Fibroblast of skin of right biceps (primary cell): ENCODE results near the gene ATXN1.

Experiments used
- DNase-seq: peaks from one replicate; pipeline ENCODE4 v3.0.0-alpha.2; 2013

ATXN1 gene

DNA sequence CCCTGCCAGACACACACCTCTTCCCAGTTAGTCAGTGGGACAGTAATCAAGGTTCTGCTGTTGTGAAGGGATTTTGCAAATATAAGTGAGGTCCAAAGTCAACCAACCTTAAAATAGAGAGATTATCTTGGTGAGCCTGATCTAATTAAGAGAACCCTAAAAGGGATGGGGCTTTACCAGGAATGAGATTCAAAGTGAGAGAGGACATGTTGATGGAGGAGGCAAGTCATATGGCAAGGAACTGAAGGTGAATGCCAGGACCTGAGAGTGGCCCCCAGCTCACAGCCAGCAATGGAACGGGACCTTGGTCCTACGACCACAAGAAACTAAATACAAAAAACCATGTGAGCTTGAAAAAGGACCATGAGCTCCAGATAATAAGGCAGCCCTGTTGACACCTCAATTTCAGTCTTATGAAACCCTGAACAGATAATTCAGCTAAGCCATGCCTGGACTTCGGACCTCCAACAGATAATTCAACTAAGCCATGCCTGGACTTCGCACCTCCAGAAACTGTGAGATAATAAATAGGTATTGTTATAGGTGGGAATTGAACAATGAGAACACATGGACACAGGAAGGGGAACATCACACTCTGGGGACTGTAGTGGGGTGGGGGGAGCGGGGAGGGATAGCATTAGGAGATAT lies 269.5 kb downstream of the ATXN1 start:
- no peak for DNase-seq

DNA sequence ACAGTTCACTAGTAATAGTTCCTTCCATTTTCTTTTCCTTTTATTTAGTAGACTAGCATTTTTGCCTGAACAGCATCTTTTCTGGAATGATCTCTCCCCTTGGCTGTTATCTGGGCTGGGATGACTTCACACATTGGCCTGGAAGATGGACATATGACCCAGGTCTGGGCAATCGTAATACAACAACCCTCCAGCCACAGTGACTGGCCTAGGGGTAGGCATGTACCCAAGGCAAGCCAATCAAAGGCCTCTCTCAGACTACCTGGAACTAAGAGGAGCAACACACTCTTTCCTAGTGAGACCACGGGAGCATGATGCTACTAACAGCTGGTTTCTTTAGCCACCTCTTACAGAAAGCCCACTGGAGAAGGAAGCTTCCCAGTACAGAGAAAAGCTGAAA lies 270.6 kb downstream of the ATXN1 start:
- DNase-seq, result no peak

DNA sequence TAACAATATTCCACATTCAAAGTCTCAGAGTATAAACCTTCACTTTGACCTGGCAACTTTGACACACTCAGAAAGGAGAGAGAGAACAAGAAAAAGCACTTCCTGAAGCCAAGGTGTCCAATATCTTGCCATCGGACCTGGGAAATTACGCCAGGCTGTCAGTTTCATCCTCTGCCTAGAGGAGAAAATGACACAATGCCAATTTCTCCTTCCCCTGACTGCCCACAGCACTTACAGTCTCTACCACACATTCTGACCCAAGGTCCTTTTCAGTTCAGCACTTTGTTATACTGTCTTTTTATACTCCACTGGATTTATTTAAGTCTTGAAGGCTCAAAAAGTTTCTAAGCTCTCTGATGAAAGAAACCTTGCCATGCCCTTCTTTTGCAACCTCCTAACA lies 272.4 kb downstream of the ATXN1 start:
- DNase-seq, result no peak

- no peak for DNase-seq
Observed at GRCh38 chr6:16487996-16488674, 273.1 kb downstream of the ATXN1 start.

GRCh38 chr6:16486661-16487060 lies 274.6 kb downstream of the ATXN1 start:
- no peak for DNase-seq

- no peak for DNase-seq
Observed at GRCh38 chr6:16483315-16483875, 277.9 kb downstream of the ATXN1 start.

GRCh38 chr6:16482702-16483314 lies 278.5 kb downstream of the ATXN1 start:
- no peak for DNase-seq

DNA sequence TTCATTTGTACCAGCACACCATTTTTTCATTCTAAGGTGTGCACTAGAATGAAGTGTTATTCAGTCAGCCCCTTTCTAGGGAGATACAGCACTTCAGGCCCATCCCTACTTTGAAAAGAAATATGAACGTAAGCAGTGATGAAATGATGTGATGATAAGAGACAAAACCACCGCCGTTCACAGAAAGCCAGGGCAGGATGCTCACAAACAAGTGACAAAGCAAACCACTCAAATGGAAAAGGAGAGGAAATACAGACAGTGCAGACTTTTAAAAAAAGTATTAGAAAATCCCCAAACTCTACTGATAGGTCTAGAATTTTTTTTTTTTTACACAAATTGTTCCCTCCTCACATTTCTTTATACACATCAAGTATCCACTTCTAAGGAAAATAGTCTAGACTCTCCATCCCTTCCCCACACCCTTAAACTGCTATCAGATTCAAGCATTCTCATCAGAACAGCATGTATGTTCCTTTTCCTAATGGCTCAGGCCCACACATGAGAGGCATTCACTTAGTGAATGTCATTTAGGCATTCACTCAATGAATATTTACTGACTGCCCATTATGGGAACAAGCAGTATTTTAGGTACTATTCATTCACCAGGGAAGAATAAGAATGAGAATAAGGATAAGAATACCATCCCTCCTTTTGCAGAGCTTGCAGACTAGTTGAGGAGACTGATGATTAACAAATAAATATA lies 279.4 kb downstream of the ATXN1 start:
- DNase-seq, result no peak

DNA sequence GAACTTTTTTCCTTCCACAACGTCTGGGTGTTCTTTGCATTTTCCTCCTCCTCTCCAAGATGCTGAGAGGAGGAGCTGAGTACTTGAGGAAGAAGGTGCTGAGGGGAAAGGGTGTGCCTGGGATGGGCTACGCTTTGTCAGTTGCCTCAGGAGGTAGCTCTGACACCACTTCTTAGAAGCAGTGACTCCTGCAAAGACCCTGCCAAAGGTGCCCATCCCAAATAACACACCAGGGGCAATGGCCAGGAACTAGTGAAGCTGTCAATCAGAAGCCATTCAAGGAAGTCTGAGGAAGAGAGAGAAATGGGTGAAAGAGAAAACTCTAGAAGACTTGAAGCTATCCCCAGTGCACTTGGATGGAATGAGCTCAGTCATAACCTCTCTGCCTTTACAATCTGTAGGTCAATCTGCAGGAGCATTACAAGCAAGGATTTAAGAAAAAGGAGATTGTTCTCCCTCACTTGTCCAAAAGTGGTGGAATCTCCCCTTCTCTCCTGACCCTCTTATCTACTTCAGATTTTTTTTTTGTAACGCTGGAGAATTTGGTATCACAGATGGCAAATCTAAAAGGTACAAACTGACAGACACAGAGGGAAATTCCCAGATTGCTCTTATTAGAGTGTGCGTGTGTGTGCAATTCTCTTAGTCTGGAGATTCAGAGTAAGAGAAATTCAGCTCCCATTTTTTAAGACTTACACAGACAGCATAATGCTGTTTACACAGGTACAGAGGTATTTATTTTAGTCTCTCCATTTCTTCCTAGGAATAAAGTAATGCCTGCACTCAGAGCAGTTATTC lies 280.3 kb downstream of the ATXN1 start:
- no peak for DNase-seq

DNA sequence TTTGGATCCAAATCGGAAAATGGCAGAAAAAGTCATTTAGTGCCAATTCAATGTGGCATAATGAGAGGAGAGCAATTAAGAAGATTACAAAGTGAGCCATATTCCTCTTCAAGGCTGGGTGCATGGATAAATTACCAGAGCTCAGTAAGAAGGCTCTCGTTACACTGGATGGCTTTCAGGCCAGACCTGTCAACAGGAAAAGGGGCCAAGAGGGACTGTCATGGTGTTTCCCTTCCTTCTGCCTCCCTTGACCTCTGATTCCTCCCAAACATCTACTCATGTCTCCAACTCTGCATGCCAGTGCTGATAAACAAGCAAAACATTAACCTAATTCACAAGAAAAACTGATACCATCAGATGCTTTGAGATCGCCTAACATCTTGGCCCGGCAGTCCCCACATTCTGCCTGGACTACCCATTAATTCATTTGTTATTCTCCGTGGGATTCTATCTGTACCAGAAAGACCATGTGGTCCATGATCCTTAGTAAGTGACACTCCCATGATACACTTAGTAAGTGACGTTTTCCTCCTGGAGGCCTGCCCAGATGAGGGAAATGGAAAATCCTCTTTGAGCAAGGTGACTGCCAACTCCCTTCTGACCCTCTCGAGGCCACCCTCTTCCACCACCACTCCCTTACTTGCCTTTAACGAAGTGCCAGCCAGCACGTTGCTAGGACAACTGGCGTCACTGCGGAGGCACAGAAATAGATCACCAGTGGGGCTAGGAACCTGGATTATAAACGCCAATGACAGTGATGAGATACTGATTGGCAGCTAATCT lies 283.7 kb downstream of the ATXN1 start:
- DNase-seq, result no peak

DNA sequence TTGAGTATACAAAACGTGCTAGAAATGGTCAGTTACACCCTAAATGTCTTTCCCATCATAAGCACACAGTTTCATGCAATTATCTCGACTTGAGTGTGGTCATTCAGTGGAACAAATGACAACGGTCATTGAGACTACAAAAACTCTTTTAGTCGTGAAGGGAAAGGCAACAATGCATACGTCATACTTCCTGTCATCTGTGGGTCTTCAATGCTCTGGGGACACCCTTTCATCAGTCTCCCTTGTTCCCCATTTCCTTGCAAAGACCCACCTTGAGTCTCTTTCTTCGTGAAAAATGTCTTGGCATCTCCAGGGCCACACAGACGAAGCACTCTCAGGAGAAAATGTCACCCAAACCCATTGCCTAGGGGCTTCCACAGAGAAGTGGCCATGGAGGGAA lies 284.4 kb downstream of the ATXN1 start:
- DNase-seq, result no peak

GRCh38 chr6:16475494-16475781 lies 285.8 kb downstream of the ATXN1 start:
- DNase-seq, result no peak

- no peak for DNase-seq
Observed at GRCh38 chr6:16474772-16475493, 286.3 kb downstream of the ATXN1 start.

DNA sequence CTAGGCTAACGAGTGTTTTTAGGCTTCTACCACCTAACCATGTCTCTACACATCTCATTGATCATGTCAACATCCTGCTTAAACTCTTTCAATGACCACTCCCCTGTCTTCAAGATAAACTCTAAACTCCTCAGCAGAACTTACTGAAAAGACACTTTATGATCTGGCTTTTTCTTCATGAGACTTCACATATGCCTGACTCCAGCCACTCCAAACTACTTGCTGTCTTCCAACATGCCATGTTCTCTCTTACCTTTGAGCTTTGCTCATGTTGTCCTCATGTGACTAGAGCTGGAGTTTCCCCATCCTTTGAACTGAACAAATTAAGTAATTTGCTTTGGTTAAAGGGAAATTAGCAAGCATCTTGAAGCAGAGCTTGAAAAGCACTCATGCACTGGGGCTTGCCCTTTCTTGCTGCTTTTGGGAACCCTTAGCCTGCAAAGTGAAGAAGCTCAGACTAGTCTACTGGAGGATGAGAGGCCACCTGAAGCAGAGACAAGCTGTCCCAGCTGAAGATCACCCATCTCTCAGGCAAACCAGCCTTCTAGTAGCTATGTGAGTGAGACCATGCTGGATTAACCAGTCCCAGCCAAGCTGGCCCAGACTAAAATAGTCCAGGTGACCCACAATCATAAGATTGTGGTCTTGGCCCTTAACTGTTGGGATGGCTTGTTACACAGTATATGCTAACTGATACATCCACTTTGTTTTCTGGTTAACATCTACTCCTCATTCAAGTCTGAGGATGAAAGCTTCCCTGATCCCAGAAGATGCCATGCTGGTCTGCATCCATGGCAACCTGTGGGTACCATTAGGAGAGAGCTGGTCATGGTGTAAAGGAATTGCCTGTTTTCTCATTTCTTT lies 287.1 kb downstream of the ATXN1 start:
- no peak for DNase-seq

GRCh38 chr6:16473184-16473907 lies 287.9 kb downstream of the ATXN1 start:
- DNase-seq, result peak; percentile 20

- peak; percentile 71 for DNase-seq
Observed at GRCh38 chr6:16472349-16473069, 288.8 kb downstream of the ATXN1 start.

DNA sequence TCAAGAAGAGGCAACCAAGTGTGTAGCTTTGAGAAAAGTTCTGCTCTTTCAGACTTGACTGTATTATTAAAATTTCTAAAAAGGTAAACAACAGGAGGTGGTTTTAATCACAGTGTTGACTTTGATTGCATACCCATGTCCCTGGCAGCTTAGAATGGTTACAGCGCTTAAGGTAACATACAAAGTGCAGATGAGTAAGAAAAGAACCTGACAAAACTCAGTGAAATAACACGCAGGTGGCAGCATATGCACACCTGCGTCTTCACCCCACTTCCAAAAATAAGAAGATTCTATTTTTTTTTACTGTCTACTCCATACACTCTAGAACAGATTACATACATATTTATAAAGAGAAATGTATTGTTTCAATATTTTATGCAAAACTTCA lies 289.4 kb downstream of the ATXN1 start:
- no peak for DNase-seq

DNA sequence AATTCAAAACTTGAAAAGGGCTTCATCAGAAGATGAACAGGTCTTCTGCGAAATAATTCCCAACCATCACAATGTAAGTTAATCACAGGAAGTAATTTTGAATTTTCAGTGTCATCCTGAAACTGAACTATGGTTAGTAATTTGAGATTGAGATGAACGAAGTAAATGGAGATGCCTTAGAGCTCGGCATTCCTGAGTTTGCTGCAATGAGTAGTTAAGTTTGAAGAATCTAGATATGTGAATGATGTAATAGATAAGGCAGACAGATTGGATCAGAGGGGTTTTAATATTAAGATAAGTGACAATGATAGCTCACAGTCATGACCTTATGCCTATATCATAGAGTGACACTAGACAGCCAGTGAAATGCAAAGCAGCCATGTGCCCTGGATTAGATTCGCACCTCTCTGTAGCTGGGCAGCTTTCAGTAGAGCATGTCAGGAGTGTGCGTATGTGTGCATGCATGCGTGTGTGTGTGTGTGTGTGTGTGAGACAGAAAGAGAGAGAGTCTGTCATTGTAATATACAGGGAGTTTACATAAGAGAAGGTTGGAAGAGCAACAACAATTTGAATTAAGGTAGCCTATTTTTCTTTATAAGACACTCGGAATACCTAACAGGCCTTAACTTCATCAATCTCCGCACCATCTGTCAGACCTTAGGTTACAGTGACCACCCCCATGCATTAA lies 289.9 kb downstream of the ATXN1 start:
- peak; percentile 33 for DNase-seq
